Skeletal muscle satellite cell (primary cell): Measurements from ENCODE around the gene CSGALNACT2.

Source experiments
- H3K27me3 ChIP-seq: 2 replicates; pipeline ENCODE4 v1.7.0; 2013; ENCODE audit warnings: low read length; ENCODE audit not compliant: control insufficient read depth, insufficient read depth
- H3K36me3 ChIP-seq: 2 replicates; pipeline ENCODE4 v1.7.0; 2013; ENCODE audit warnings: mild to moderate bottlenecking, control low read depth, low read length; ENCODE audit not compliant: insufficient read depth
- H3K4me1 ChIP-seq: 2 replicates; pipeline ENCODE4 v1.7.0; 2013; ENCODE audit warnings: low read length; ENCODE audit not compliant: control insufficient read depth, insufficient read depth
- H3K4me2 ChIP-seq: 2 replicates; pipeline ENCODE4 v1.7.0; 2013; ENCODE audit warnings: mild to moderate bottlenecking, low read length
- H3K4me3 ChIP-seq: 2 replicates; pipeline ENCODE4 v1.7.0; 2013; ENCODE audit warnings: low read length
- H3K9ac ChIP-seq: 2 replicates; pipeline ENCODE4 v1.7.0; 2013; ENCODE audit warnings: mild to moderate bottlenecking, low read depth, low read length, moderate library complexity
- H3K9me3 ChIP-seq: replicated peaks from 2 replicates; pipeline ENCODE4 v1.7.0; 2013; ENCODE audit warnings: mild to moderate bottlenecking, control low read depth, low read length

CSGALNACT2 gene

GRCh38 chr10:43201545-43202131 lies 63.4 kb downstream of the CSGALNACT2 start:
- no peaks in the 10 kb centered on the region for H3K36me3 ChIP-seq
- peaks cover 5% of the 10 kb centered on the region for H3K4me1 ChIP-seq
- H3K27me3 ChIP-seq = no peaks in the 10 kb centered on the region
- H3K9ac ChIP-seq = no peak overlapping the region
- no peak overlapping the region for H3K4me3 ChIP-seq
- no peak overlapping the region for H3K4me2 ChIP-seq
- no peaks in the 10 kb centered on the region for H3K9me3 ChIP-seq

- no peaks in the 10 kb centered on the region for H3K27me3 ChIP-seq
- peak overlapping the region; percentile 49 for H3K4me3 ChIP-seq
- no peak overlapping the region for H3K9ac ChIP-seq
These were observed 64.0 kb downstream of the CSGALNACT2 start for GRCh38 chr10:43202224-43202656.

DNA sequence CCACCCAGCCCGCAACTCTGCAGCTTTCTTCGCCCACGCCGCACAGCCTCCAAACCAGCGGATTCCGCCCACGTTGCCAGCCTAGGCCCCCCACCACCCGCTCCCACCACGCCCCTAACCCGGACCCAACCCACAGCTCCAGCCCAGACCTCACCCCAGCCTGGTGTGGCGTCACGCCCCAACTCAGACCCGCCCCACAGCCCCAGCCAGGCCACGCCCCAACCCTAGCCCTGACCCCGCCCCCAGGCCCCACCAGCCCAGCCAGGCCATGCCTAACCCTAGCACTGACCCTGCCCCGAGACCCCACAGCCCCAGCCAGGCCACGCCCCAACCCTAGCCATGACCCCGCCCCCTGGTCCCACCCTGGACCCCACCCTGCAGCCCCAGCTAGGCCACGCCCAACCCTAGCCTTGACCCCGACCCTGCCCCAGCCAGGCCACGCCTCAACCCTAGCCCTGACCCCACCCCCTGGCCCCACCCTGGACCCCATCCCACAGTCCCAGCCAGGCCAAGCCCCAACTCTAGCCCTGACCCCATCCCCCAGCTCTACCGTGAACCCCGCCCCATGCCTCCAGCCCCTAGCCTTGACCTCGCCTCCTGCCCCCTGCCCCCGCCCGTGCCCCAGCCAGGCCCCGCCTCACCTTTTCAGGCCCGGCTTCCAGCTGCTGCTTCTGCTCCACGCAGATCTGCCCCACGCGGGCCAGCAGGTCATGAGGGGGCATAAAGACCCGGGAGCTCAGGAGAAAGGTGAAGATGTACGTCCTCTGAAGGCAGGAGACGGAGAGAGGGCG lies 64.6 kb downstream of the CSGALNACT2 start:
- Histone ChIP-seq H3K4me1 (peaks cover 5% of the 10 kb centered on the region), H3K9ac (no peak overlapping the region), H3K4me3 (peak overlapping the region; percentile 49), H3K36me3 (no peaks in the 10 kb centered on the region), H3K27me3 (no peaks in the 10 kb centered on the region), H3K4me2 (peak overlapping the region; percentile 81), H3K9me3 (no peaks in the 10 kb centered on the region)

More at GRCh38 chr10:43202224-43202656, 64.0 kb downstream of the CSGALNACT2 start:
- Histone ChIP-seq H3K9me3 (no peaks in the 10 kb centered on the region), H3K36me3 (no peaks in the 10 kb centered on the region), H3K4me1 (peaks cover 5% of the 10 kb centered on the region), H3K4me2 (peak overlapping the region; percentile 81)

- Histone ChIP-seq H3K9me3 (no peaks in the 10 kb centered on the region), H3K27me3 (no peaks in the 10 kb centered on the region), H3K9ac (no peak overlapping the region), H3K4me3 (no peak overlapping the region), H3K4me1 (peaks cover 5% of the 10 kb centered on the region), H3K4me2 (no peak overlapping the region), H3K36me3 (no peaks in the 10 kb centered on the region)
These were observed 65.3 kb downstream of the CSGALNACT2 start for GRCh38 chr10:43203448-43204041.

DNA sequence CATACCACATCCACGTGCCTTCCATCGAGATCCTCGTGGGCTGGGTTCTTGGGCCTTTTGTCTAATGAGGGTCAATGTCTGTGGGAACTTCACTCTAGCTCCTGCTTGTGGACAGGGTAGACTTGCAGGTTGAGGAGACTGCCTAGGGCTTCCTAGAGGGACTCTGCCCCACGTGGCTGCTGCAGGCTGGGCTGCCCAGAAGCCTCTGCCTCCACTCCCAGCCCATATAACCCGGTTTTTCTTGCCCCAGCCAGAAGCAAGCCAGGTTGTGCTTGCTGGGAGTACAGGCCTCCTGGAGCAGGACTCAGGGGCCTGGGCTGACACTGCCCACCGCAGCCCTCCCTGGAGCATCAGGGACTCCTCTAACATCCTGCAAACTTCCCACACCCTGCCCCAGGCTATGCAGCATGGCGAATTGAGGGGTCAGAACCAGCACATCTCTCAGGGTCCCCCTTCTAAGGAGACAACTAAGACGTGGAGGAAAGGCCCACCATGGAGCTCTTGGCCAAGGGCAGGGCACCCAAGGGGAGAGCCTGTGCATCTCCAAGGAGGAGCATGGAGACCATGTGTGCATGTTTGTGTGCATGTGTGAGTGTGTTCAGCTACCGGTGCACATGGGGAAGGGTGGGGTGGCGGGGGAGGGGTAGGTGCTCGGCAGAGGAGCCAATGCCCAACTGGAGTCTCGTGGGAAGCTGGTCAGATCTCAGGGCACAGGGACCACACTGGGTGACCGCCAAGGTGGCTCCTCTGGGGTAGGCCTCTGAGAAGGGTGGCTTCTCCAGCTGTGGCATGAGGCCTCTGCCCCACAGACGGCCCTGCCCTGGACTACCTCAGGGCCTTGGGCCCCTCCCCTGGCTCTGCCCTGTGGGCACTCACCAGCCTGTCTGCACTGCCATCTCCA lies 66.0 kb downstream of the CSGALNACT2 start:
- H3K4me3 ChIP-seq = no peak overlapping the region
- H3K27me3 ChIP-seq = no peaks in the 10 kb centered on the region
- no peaks in the 10 kb centered on the region for H3K36me3 ChIP-seq
- H3K4me2 ChIP-seq = no peak overlapping the region
- H3K9ac ChIP-seq = no peak overlapping the region
- H3K9me3 ChIP-seq = no peaks in the 10 kb centered on the region
- H3K4me1 ChIP-seq = peaks cover 5% of the 10 kb centered on the region

- H3K9me3 ChIP-seq = no peaks in the 10 kb centered on the region
- H3K9ac ChIP-seq = no peak overlapping the region
- H3K27me3 ChIP-seq = no peaks in the 10 kb centered on the region
- no peaks in the 10 kb centered on the region for H3K36me3 ChIP-seq
- no peak overlapping the region for H3K4me2 ChIP-seq
- H3K4me3 ChIP-seq = no peak overlapping the region
- H3K4me1 ChIP-seq = peaks cover 5% of the 10 kb centered on the region
These were observed 66.9 kb downstream of the CSGALNACT2 start for GRCh38 chr10:43204943-43205671.

GRCh38 chr10:43205681-43206390 lies 67.6 kb downstream of the CSGALNACT2 start:
- Histone ChIP-seq H3K4me3 (no peak overlapping the region), H3K4me2 (no peak overlapping the region), H3K9ac (no peak overlapping the region), H3K4me1 (no peaks in the 10 kb centered on the region), H3K27me3 (peaks cover 4% of the 10 kb centered on the region), H3K36me3 (no peaks in the 10 kb centered on the region), H3K9me3 (no peaks in the 10 kb centered on the region)

DNA sequence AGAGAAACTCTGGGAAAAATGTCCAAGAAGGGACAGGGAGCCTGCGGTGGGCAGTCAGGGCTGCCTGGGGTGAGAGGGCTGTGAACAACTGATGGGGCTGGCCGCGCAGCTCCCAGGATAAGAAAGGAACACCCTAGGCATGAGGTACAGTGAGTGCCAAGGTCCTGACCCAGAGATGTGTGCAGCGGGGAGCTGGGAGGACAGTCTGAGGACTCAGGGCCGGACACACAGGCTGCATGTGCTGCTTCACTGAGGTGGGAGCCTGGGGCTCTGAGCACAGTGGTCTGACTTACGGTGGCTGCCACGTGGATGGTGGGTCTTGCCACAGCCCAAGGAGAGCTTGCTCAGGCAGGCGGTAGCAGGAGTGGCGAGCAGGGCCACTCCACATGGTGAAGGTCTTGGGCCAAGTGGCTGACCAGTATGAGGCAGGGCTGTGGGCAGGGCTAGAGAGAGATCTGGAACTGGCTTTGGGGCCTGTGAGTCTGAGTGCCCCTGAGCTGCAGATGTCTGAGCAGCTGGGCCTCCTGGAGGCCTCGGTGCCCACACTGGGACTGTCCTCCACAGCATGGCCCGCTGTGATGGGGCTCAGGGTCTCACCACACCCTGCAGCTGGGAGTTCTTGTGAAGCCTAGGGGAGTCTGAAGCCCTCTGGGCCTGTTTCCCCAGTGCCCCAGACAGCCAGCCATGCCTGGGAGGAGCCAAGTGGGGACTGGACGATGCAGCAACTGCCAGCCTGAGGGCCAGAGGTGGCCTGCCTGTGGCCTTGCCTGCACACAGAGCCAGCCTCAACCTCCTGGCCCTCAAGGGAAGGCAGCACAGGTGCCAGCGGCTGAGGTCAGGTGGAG lies 68.4 kb downstream of the CSGALNACT2 start:
- Histone ChIP-seq H3K4me2 (no peak overlapping the region), H3K9me3 (no peaks in the 10 kb centered on the region), H3K4me1 (no peaks in the 10 kb centered on the region), H3K9ac (no peak overlapping the region), H3K27me3 (peaks cover 4% of the 10 kb centered on the region), H3K4me3 (no peak overlapping the region), H3K36me3 (no peaks in the 10 kb centered on the region)

- no peaks in the 10 kb centered on the region for H3K4me1 ChIP-seq
- H3K36me3 ChIP-seq = no peaks in the 10 kb centered on the region
- no peaks in the 10 kb centered on the region for H3K9me3 ChIP-seq
- H3K27me3 ChIP-seq = peaks cover 20% of the 10 kb centered on the region
- no peak overlapping the region for H3K4me2 ChIP-seq
- no peak overlapping the region for H3K9ac ChIP-seq
- no peak overlapping the region for H3K4me3 ChIP-seq
These were observed 70.2 kb downstream of the CSGALNACT2 start for GRCh38 chr10:43208147-43209073.
